Right lung (tissue), 5 donors: ENCODE measurements around the gene SGF29. TPM values are rescaled to one million over a fixed set of nuclear protein-coding genes. Genes with fewer than 3 reads are reported as not detected.
"Not testable (repeated sequence)": the region's sequence is repeated elsewhere in the genome, so short reads cannot be mapped to it uniquely, and the experiment has no call there.

Source experiments
- DNase-seq, 2 donors: peaks; one replicate each; pipeline ENCODE4 v3.0.0-alpha.2; 2013
- polyA plus RNA-seq, 5 donors: library from polyadenylated mRNA; unstranded; fragments of 120-200 nt; gene quantifications; one replicate each; pipeline versions ENCODE4 v1.2.1 to v1.2.3, GENCODE V29; 2013; ENCODE audit warnings: inconsistent platforms in 1 of 5, low replicate concordance in 1 of 5; ENCODE audit not compliant: insufficient read length in 5 of 5, insufficient read depth in 1 of 5

The SGF29 gene
- polyA plus RNA-seq, 5 donors, result 14.4 to 30.5 (median 20.3) TPM

DNA sequence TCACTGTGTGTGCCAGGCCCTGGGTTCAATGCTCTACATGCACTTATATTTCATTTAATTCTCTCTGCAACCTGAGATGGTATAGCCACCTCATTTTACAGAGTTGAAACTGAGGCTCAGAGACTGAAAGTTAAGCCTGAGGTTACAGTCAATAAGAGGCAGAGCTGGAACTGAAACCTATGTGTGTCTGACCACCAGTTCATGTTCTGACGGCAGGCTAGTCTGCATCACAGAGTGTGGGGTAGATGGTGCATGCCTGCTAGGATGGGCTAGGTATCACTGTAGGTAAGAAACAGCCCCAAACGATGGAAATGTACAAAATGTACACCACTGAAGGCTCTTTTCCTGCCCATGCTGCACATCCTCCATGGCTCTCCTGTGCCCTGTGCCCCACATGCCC, 86.2 kb downstream of the SGF29 start:
- not testable (repeated sequence) for DNase-seq

Other genes with a start within 250 kb of the SGF29 start
- 1 to 10 TPM in 4 of 5 donors, under 1 TPM in 1; 0.72 to 2.6 (median 2.2) TPM for gene NPIPB6, start 190.4 kb upstream of the SGF29 start, polyA plus RNA-seq
- gene EIF3CL, start 150.1 kb upstream of the SGF29 start, polyA plus RNA-seq, result 10 to 100 TPM; 41.1 to 87.4 (median 65.9) TPM
- under 1 TPM in 4 of 5 donors, not detected in 1; 0.13 to 0.35 (median 0.22) TPM for gene NPIPB7, start 81.6 kb upstream of the SGF29 start, polyA plus RNA-seq
- 10 to 100 TPM; 21.0 to 33.4 (median 28.8) TPM for gene CLN3, start 61.8 kb upstream of the SGF29 start, polyA plus RNA-seq
- 1 to 10 TPM in 3 of 5 donors, under 1 TPM in 2; 0.87 to 1.7 (median 1.4) TPM for gene APOBR, start 59.3 kb upstream of the SGF29 start, polyA plus RNA-seq
- under 1 TPM in 1 of 5 donors, not detected in 4; 0.21 TPM for gene IL27, start 47.1 kb upstream of the SGF29 start, polyA plus RNA-seq
- 10 to 100 TPM; 29.7 to 51.1 (median 36.1) TPM for gene NUPR1, start 14.9 kb upstream of the SGF29 start, polyA plus RNA-seq
- gene SULT1A2, start 43.1 kb downstream of the SGF29 start, polyA plus RNA-seq, result 1 to 10 TPM; 2.7 to 4.0 (median 3.7) TPM
- gene SULT1A1, start 56.1 kb downstream of the SGF29 start, polyA plus RNA-seq, result 10 to 100 TPM; 21.4 to 46.9 (median 38.3) TPM
- 1 to 10 TPM in 2 of 5 donors, under 1 TPM in 3; 0.63 to 3.0 (median 0.98) TPM for gene NPIPB8, start 84.1 kb downstream of the SGF29 start, polyA plus RNA-seq
- gene EIF3C, start 157.5 kb downstream of the SGF29 start, polyA plus RNA-seq, result 100 to 1,000 TPM; 253 to 385 (median 293) TPM
- 1 to 10 TPM; 1.2 to 4.1 (median 2.1) TPM for gene NPIPB9, start 197.9 kb downstream of the SGF29 start, polyA plus RNA-seq